Mesothelial cell of epicardium (in vitro differentiated cells): ENCODE data around the gene FOXO3. TPM values are rescaled to one million over a fixed set of nuclear protein-coding genes. Genes with fewer than 3 reads are reported as not detected.
A peak's percentile ranks its signal among the peaks of the same experiment; 100 is the strongest.

Experiments used
- DNase-seq, 2 experiments: peaks; one replicate each; pipeline ENCODE4 v3.0.0; 2021; ENCODE audit warnings: low spot score in 2 of 2; ENCODE audit not compliant: unreplicated experiment in 2 of 2
- H3K27ac Mint-ChIP-seq: 2 replicates; pipeline ENCODE4 v1.8.0; 2021; ENCODE audit warnings: mixed read lengths
- H3K27me3 Mint-ChIP-seq: 2 replicates; pipeline ENCODE4 v1.8.0; 2021; ENCODE audit warnings: low read depth, mixed read lengths
- H3K36me3 Mint-ChIP-seq: 2 replicates; pipeline ENCODE4 v1.8.0; 2021; ENCODE audit warnings: mixed read lengths
- H3K4me1 Mint-ChIP-seq: 2 replicates; pipeline ENCODE4 v1.8.0; 2021; ENCODE audit warnings: mixed read lengths
- H3K4me3 Mint-ChIP-seq: 2 replicates; pipeline ENCODE4 v1.8.0; 2021; ENCODE audit warnings: mild to moderate bottlenecking, moderate library complexity, mixed read lengths
- H3K9me3 Mint-ChIP-seq: 2 replicates; pipeline ENCODE4 v1.8.0; 2021; ENCODE audit warnings: mixed read lengths
- total RNA-seq: library from RNA; stranded (reverse); gene quantifications from 3 replicates; pipeline ENCODE4 v1.2.1, GENCODE V29; 2021
- TF ChIP-seq, protein P1 (sequence below): fragments of 200-600 bp; sonication (generic); IDR thresholded peaks from one replicate; pipeline ENCODE4 v1.5.0; 2021; ENCODE audit warnings: antibody characterized with exemption; ENCODE audit not compliant: unreplicated experiment

The FOXO3 gene
- total RNA-seq, 1 donor from 2014 or later, result 58.3 TPM

DNA sequence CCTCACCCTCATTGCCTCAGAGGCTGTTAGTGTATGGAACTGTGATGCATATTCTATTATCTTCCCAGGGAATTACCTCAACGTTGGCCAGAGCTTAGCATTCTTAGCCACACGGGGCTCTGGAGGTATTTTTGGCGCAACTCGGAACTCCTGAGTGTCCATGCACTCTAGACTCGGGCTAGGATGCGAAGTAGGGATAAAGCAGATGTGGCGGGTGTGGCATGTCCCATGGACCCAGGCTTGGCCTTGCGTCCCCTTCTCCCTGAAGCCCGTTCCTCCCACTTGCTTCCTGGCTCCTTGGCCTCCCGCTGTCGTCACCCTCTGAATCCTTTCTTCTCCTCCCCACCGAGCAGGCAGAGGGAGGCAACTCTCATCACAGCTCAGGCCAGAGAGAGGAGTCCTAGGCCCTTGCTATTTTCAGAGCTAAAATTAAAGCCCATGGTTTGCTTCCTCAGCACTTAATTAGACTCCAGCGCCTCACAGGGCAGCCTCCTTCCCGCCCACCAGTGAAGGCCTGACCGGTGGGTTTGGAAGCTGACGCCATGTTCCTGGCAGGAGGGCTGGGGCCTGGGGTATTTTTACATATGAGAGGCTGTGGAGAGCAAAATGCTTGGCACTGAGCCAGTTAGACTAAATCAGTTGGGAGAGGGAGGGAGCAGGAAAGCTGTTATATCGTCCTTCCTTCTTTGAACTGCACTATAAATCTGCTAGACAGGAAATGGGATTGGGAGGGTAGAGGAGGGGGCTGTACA is 138.7 kb downstream of the FOXO3 start:
- H3K9me3 Mint-ChIP-seq, result peaks cover 28% of the 10 kb centered on the region
- H3K27me3 Mint-ChIP-seq, result no peaks in the 10 kb centered on the region
- peak in 1 of 2 experiments; percentile 64 for DNase-seq
- H3K4me1 Mint-ChIP-seq, result peaks cover 32% of the 10 kb centered on the region
- peak overlapping the region; percentile 75 for H3K27ac Mint-ChIP-seq
- H3K36me3 Mint-ChIP-seq, result peaks cover 27% of the 10 kb centered on the region
- TF ChIP-seq, protein P1, sequence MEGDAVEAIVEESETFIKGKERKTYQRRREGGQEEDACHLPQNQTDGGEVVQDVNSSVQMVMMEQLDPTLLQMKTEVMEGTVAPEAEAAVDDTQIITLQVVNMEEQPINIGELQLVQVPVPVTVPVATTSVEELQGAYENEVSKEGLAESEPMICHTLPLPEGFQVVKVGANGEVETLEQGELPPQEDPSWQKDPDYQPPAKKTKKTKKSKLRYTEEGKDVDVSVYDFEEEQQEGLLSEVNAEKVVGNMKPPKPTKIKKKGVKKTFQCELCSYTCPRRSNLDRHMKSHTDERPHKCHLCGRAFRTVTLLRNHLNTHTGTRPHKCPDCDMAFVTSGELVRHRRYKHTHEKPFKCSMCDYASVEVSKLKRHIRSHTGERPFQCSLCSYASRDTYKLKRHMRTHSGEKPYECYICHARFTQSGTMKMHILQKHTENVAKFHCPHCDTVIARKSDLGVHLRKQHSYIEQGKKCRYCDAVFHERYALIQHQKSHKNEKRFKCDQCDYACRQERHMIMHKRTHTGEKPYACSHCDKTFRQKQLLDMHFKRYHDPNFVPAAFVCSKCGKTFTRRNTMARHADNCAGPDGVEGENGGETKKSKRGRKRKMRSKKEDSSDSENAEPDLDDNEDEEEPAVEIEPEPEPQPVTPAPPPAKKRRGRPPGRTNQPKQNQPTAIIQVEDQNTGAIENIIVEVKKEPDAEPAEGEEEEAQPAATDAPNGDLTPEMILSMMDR, result no peak
- peak overlapping the region; percentile 38 for H3K4me3 Mint-ChIP-seq

DNA sequence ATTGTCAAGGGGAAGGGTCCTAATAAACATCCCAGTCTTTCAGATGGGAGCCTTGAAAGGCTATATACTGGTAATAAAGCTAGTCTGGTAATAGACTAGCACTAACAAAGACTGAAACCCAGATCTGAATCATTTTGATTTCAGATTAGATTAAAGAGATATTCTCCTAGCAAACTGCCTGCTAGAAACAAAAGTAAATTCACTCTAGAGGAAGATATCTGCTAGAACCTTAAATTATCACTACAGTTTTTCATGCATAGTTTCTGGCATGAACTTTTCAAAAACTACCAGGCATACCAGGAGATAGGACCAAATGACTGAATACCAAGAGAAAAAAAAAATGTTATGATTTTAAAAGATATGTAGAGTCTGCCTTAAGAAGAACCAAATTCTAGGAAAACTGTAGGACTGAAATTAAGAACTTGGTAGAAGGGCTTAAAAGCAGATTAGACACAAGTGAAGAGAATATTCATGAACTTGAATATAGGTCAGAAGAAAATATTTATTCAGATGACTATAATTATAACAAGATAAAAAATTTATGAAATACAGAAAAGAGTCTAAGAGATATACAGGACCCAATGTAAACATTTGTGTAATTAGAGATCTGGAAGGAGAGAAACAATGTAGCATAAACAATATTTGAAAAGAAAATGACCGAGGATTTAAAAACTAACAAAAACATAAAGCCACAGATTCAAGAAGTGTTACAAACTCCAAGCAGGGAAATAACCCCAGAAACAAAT is 141.6 kb downstream of the FOXO3 start:
- Mint-ChIP-seq H3K36me3 (peaks cover 23% of the 10 kb centered on the region), H3K27ac (no peak overlapping the region), H3K4me3 (no peak overlapping the region), H3K4me1 (peaks cover 42% of the 10 kb centered on the region), H3K27me3 (no peaks in the 10 kb centered on the region), H3K9me3 (peaks cover 28% of the 10 kb centered on the region)
- DNase-seq, result no peak
- TF ChIP-seq, protein P1, result no peak

DNA sequence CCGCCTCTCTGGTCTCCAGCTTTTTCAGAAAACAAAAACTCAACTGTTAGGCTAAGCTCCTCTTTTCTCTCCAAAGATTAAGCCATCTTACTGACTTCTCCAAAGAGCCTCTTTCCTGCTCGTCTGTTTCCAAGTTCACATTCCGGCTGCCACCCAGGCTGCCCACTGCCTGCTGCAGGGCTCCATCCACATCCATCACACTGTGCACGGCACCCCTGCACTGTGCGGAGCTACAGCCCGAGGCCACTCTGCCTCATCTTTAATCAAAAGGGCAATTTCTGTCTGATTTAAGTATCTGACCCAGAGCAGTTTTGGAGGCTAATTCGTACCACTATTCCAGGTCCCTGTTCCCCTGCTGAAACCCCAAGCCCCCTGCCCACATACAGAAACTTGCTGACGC is 145.9 kb downstream of the FOXO3 start:
- H3K36me3 Mint-ChIP-seq, result peaks cover 13% of the 10 kb centered on the region
- H3K9me3 Mint-ChIP-seq, result peaks cover 14% of the 10 kb centered on the region
- no peak overlapping the region for H3K4me3 Mint-ChIP-seq
- DNase-seq, result no peak
- H3K4me1 Mint-ChIP-seq, result peaks cover 46% of the 10 kb centered on the region
- H3K27me3 Mint-ChIP-seq, result no peaks in the 10 kb centered on the region
- no peak overlapping the region for H3K27ac Mint-ChIP-seq
- TF ChIP-seq, protein P1, result no peak

- TF ChIP-seq, protein P1, result no peak
- H3K27ac Mint-ChIP-seq, result no peak overlapping the region
- no peak for DNase-seq
Measured at GRCh38 chr6:108707328-108707976, 146.7 kb downstream of the FOXO3 start.

GRCh38 chr6:108710030-108710429 is 149.3 kb downstream of the FOXO3 start:
- Mint-ChIP-seq H3K4me1 (peaks cover 77% of the 10 kb centered on the region), H3K27me3 (no peaks in the 10 kb centered on the region), H3K4me3 (no peak overlapping the region), H3K36me3 (no peaks in the 10 kb centered on the region), H3K9me3 (no peaks in the 10 kb centered on the region), H3K27ac (peak overlapping the region; percentile 71)
- no peak for DNase-seq
- TF ChIP-seq, protein P1, result no peak

More at GRCh38 chr6:108707328-108707976, 146.7 kb downstream of the FOXO3 start:
- no peak overlapping the region for H3K4me3 Mint-ChIP-seq
- H3K27me3 Mint-ChIP-seq, result no peaks in the 10 kb centered on the region
- peaks cover 53% of the 10 kb centered on the region for H3K4me1 Mint-ChIP-seq
- H3K9me3 Mint-ChIP-seq, result peaks cover 9% of the 10 kb centered on the region
- H3K36me3 Mint-ChIP-seq, result peaks cover 6% of the 10 kb centered on the region
